ENCODE data around the gene KIF4B.

DNA sequence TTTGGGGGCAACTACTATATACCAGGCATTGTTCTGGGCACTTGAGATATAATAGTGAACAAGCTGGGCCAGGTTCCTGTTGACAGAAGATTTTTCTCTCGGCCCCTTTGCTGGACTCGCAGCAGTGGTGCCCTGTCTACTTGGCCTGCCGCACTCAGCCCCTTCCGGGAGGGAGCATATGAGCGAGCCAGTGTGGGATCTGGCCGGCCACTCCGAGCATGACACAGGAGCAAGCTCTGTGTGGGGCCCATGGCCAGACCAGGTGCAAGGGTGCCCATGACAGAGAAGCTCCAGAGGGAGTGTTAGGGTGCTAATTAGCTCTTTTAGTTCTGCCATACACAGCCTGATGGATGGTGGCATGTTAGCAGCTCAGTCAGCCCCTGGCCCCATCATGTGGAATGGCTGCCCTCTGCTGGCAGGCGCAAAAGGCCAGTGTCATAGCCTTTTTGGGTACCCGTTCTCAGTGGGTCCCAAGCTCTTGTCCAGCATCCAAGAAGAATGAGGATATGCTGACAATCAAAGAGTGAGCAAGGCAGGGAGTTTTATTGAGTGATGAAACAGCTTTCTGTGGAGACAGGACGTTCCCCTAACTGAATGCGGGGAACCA, 9.3 kb upstream of the KIF4B start:
- TF ChIP-seq, protein P1, sequence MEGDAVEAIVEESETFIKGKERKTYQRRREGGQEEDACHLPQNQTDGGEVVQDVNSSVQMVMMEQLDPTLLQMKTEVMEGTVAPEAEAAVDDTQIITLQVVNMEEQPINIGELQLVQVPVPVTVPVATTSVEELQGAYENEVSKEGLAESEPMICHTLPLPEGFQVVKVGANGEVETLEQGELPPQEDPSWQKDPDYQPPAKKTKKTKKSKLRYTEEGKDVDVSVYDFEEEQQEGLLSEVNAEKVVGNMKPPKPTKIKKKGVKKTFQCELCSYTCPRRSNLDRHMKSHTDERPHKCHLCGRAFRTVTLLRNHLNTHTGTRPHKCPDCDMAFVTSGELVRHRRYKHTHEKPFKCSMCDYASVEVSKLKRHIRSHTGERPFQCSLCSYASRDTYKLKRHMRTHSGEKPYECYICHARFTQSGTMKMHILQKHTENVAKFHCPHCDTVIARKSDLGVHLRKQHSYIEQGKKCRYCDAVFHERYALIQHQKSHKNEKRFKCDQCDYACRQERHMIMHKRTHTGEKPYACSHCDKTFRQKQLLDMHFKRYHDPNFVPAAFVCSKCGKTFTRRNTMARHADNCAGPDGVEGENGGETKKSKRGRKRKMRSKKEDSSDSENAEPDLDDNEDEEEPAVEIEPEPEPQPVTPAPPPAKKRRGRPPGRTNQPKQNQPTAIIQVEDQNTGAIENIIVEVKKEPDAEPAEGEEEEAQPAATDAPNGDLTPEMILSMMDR (optimal IDR thresholded peaks at IDR 0.05 in 1 of 3, IDR thresholded peaks at IDR 0.05 in 1 of 3, conservative IDR thresholded peaks at IDR 0.05 in 1 of 3; ENCODE audit: extremely low read depth in 1 of 3, insufficient read depth in 2 of 3, low read length in 3 of 3) = peak; percentile 70 to 89 (median 77)
- no peak for TF ChIP-seq EZH2 (IDR thresholded peaks at IDR 0.05; ENCODE audit: low read length)

All from keratinocyte (primary cell).